ENCODE data around the gene LIN7A. TPM values are rescaled to one million over a fixed set of nuclear protein-coding genes. Genes with fewer than 3 reads are reported as not detected.

Gene LIN7A
- total and polyA plus RNA-seq, 2 experiments from 2014 or later, result 5.2 to 9.9 TPM

DNA sequence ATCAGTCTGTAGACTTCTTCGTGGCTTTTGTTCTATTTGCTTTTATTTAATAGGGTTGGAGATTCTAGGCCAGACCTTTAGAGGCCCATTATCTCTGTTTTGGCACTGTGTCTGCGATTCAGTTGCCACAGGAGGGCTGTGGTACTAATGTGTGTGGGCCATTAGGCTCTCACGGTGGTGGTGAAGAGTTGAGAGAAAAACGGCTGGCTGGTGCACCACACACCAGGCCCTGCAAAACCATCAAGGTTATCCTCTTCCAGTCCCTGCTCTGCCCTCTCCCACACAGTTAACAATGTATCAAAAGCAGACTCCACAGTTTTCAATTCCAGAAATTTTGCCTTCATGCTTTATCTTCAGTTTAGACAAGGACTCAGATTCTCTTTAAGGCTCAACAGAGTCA lies 123.3 kb downstream of the LIN7A start:
- H2AFZ ChIP-seq, result no peak overlapping the region
- no peaks in the 10 kb centered on the region for H4K20me1 ChIP-seq (ENCODE audit: insufficient read depth, poor library complexity, severe bottlenecking)
- H3K27ac ChIP-seq, result no peak overlapping the region
- H3K4me3 ChIP-seq, result no peak overlapping the region
- H3K27me3 ChIP-seq, result no peaks in the 10 kb centered on the region
- 77% methylated on average over 4 of the region's 4 CpGs for WGBS (ENCODE audit: low lambda C conversion rate, missing lambda C conversion rate)
- TF ChIP-seq EZH2 (IDR thresholded peaks at IDR 0.05; ENCODE audit: borderline replicate concordance), result no peak
- no peak for TF ChIP-seq EZH2phosphoT487 (IDR thresholded peaks at IDR 0.05; ENCODE audit: low read depth, severe bottlenecking, unreplicated experiment)
- no peak for TF ChIP-seq CTCF (IDR thresholded peaks at IDR 0.05; ENCODE audit: poor library complexity)
- H3K79me2 ChIP-seq, result no peaks in the 10 kb centered on the region
- H3K9me2 ChIP-seq (replicated peaks; ENCODE audit: insufficient read depth), result no peaks in the 10 kb centered on the region
- no peaks in the 10 kb centered on the region for H3K4me1 ChIP-seq (ENCODE audit: insufficient read depth)
- no peaks in the 10 kb centered on the region for H3K36me3 ChIP-seq (replicated peaks; ENCODE audit: insufficient read depth, low read depth)
- no peaks in the 10 kb centered on the region for H3K9me3 ChIP-seq (ENCODE audit: low read depth)
- no peak overlapping the region for H3K4me2 ChIP-seq
- no peak for DNase-seq (ENCODE audit: low spot score)

GRCh38 chr12:80813820-80814219 lies 123.9 kb downstream of the LIN7A start:
- H3K9me3 ChIP-seq (ENCODE audit: low read depth), result no peaks in the 10 kb centered on the region
- H3K4me3 ChIP-seq, result no peak overlapping the region
- H2AFZ ChIP-seq, result no peak overlapping the region
- no peaks in the 10 kb centered on the region for H3K9me2 ChIP-seq (replicated peaks; ENCODE audit: insufficient read depth)
- TF ChIP-seq EZH2phosphoT487 (IDR thresholded peaks at IDR 0.05; ENCODE audit: low read depth, severe bottlenecking, unreplicated experiment), result no peak
- TF ChIP-seq EZH2 (IDR thresholded peaks at IDR 0.05; ENCODE audit: borderline replicate concordance), result no peak
- TF ChIP-seq CTCF (IDR thresholded peaks at IDR 0.05; ENCODE audit: poor library complexity), result no peak
- no peaks in the 10 kb centered on the region for H3K36me3 ChIP-seq (replicated peaks; ENCODE audit: insufficient read depth, low read depth)
- no peaks in the 10 kb centered on the region for H3K27me3 ChIP-seq
- no peak for DNase-seq (ENCODE audit: low spot score)
- no peaks in the 10 kb centered on the region for H3K4me1 ChIP-seq (ENCODE audit: insufficient read depth)
- no peak overlapping the region for H3K27ac ChIP-seq
- WGBS (ENCODE audit: low lambda C conversion rate, missing lambda C conversion rate), result 66% methylated on average over 2 of the region's 2 CpGs
- no peaks in the 10 kb centered on the region for H4K20me1 ChIP-seq (ENCODE audit: insufficient read depth, poor library complexity, severe bottlenecking)
- no peak overlapping the region for H3K4me2 ChIP-seq
- no peaks in the 10 kb centered on the region for H3K79me2 ChIP-seq

DNA sequence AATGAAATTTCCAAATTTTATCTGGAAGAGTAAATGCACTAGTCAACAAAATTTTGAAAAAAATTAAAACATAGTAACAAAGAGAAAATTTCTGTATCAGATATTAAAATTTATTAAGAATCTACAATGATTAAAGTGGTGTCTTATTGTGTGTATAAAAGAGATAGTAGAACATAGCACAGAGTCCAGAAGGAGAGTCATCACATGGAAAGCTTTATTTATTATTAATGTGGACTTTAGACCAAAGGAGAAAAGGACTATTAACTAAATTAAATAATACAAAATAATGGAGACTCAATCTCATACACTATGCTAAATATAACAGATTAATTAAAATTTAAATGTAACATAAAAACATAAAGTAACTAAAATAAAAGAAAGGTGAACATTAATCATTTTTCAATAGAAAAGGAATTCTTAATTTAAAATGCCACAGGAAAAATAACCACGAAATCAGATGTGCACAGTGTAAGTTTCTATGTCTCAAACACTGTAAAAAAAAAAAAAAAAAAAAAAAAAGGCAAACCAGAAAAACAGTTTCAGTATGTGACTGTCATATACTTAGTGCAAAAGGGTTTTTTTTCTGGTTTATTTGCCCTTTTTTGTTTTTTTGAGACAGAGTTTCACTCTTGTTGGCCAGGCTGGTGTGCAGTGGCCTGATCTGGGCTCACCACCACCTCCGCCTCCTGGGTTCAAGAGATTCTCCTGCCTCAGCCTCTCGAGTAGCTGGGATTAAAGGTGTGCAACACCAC lies 125.6 kb downstream of the LIN7A start:
- no peak overlapping the region for H3K4me3 ChIP-seq
- no peaks in the 10 kb centered on the region for H3K36me3 ChIP-seq (replicated peaks; ENCODE audit: insufficient read depth, low read depth)
- no peak for DNase-seq (ENCODE audit: low spot score)
- no peaks in the 10 kb centered on the region for H3K4me1 ChIP-seq (ENCODE audit: insufficient read depth)
- no peak for TF ChIP-seq EZH2 (IDR thresholded peaks at IDR 0.05; ENCODE audit: borderline replicate concordance)
- TF ChIP-seq EZH2phosphoT487 (IDR thresholded peaks at IDR 0.05; ENCODE audit: low read depth, severe bottlenecking, unreplicated experiment), result no peak
- TF ChIP-seq CTCF (IDR thresholded peaks at IDR 0.05; ENCODE audit: poor library complexity), result no peak
- H4K20me1 ChIP-seq (ENCODE audit: insufficient read depth, poor library complexity, severe bottlenecking), result no peaks in the 10 kb centered on the region
- no peak overlapping the region for H3K27ac ChIP-seq
- no peaks in the 10 kb centered on the region for H3K9me3 ChIP-seq (ENCODE audit: low read depth)
- H2AFZ ChIP-seq, result no peak overlapping the region
- no peak overlapping the region for H3K4me2 ChIP-seq
- H3K9me2 ChIP-seq (replicated peaks; ENCODE audit: insufficient read depth), result no peaks in the 10 kb centered on the region
- H3K79me2 ChIP-seq, result no peaks in the 10 kb centered on the region
- WGBS (ENCODE audit: low lambda C conversion rate, missing lambda C conversion rate), result 94% methylated on average over 3 of the region's 3 CpGs
- no peaks in the 10 kb centered on the region for H3K27me3 ChIP-seq
